H1 (cell line): Measurements from ENCODE around the gene GTPBP10. TPM values are rescaled to one million over a fixed set of nuclear protein-coding genes. Genes with fewer than 3 reads are reported as not detected.

Experiments
- CTCF ChIA-PET: fragments of 300-600 bp; sonication (Branson Sonifier 250); formaldehyde crosslinking; loops from one replicate; lab custom pipeline; 2021; ENCODE audit not compliant: partially characterized antibody; lab: Charles Lee
- POLR2A ChIA-PET: fragments of 300-600 bp; sonication (Branson Sonifier 250); formaldehyde crosslinking; loops from one replicate; lab custom pipeline; 2021; ENCODE audit warnings: inconsistent platforms; ENCODE audit not compliant: partially characterized antibody; lab: Charles Lee
- DNase-seq, 2 experiments: peaks; one replicate each; pipeline versions ENCODE4 v3.0.0 to v3.0.0-alpha.2; 2010 to 2022; ENCODE audit warnings: low spot score in 2 of 2, low read depth in 1 of 2, mixed read lengths in 1 of 2
- FAIRE-seq: peaks from 2 replicates; lab custom pipeline; 2011; peaks lifted over from hg19 to GRCh38; lab: Jason Lieb, UNC
- H2AFZ ChIP-seq: 2 replicates; pipeline ENCODE4 v1.8.1; 2012; ENCODE audit warnings: low read length, inconsistent platforms
- H2AK5ac ChIP-seq: 2 replicates; pipeline ENCODE4 v1.6.1; 2013; ENCODE audit warnings: low read depth, low read length
- H2BK120ac ChIP-seq: replicated peaks from 2 replicates; pipeline ENCODE3; 2013; ENCODE audit warnings: low read depth, low read length, inconsistent platforms
- H2BK12ac ChIP-seq: 2 replicates; pipeline ENCODE4 v1.6.1; 2013; ENCODE audit warnings: low read depth, low read length
- H2BK15ac ChIP-seq: 2 replicates; pipeline ENCODE4 v1.6.1; 2013; ENCODE audit warnings: low read length
- H2BK20ac ChIP-seq: 2 replicates; pipeline ENCODE4 v1.6.1; 2013; ENCODE audit warnings: low read length
- H2BK5ac ChIP-seq: 2 replicates; pipeline ENCODE4 v1.6.1; 2013; ENCODE audit warnings: low read depth, low read length
- H3K14ac ChIP-seq: 2 replicates; pipeline ENCODE4 v1.6.1; 2013; ENCODE audit warnings: inconsistent platforms; ENCODE audit not compliant: insufficient read length
- H3K18ac ChIP-seq: 2 replicates; pipeline ENCODE4 v1.6.1; 2013; ENCODE audit warnings: low read length; ENCODE audit errors: extremely low read depth
- H3K23ac ChIP-seq: 2 replicates; pipeline ENCODE4 v1.6.1; 2013; ENCODE audit warnings: inconsistent platforms; ENCODE audit not compliant: insufficient read length
- H3K23me2 ChIP-seq: 2 replicates; pipeline ENCODE4 v1.6.1; 2013; ENCODE audit warnings: low read depth, low read length
- H3K27ac ChIP-seq: 2 replicates; pipeline ENCODE4 v1.6.1; 2011; ENCODE audit warnings: low read depth, low read length, inconsistent platforms
- H3K27me3 ChIP-seq, 4 experiments: replicated peaks in 1 of 4; 1 replicate in 1 of 4; 2 replicates in 3 of 4; pipeline versions ENCODE4 v1.6.1 to v1.8.1; 2011 to 2013; ENCODE audit warnings: low read length in 3 of 4, mild to moderate bottlenecking in 3 of 4, inconsistent platforms in 2 of 4, mixed read lengths in 2 of 4, moderate library complexity in 1 of 4; ENCODE audit not compliant: control insufficient read depth in 3 of 4, insufficient read depth in 3 of 4; ENCODE audit errors: extremely low read depth in 1 of 4
- H3K36me3 ChIP-seq, 4 experiments: 2 replicates each; pipeline versions ENCODE4 v1.6.1 to v1.8.1; 2011 to 2013; ENCODE audit warnings: mild to moderate bottlenecking in 4 of 4, low read length in 3 of 4, moderate library complexity in 2 of 4, control low read depth in 1 of 4, inconsistent platforms in 1 of 4; ENCODE audit not compliant: insufficient read depth in 4 of 4, control insufficient read depth in 2 of 4
- H3K4ac ChIP-seq: replicated peaks from 2 replicates; pipeline ENCODE3; 2013; ENCODE audit warnings: low read length, low read depth, mixed read lengths, inconsistent platforms; ENCODE audit not compliant: insufficient read length
- H3K4me1 ChIP-seq, 4 experiments: replicated peaks in 1 of 4; 1 replicate in 1 of 4; 2 replicates in 3 of 4; pipeline versions ENCODE4 v1.6.1 to v1.8.1; 2011 to 2013; ENCODE audit warnings: low read length in 3 of 4, inconsistent platforms in 2 of 4, mixed read lengths in 1 of 4; ENCODE audit not compliant: insufficient read depth in 4 of 4, control insufficient read depth in 3 of 4
- H3K4me2 ChIP-seq, 2 experiments: 2 replicates each; pipeline versions ENCODE4 v1.6.1 to v1.8.1; 2011 to 2013; ENCODE audit warnings: low read depth in 2 of 2, low read length in 2 of 2, control low read depth in 1 of 2, inconsistent platforms in 1 of 2, mild to moderate bottlenecking in 1 of 2; ENCODE audit not compliant: insufficient read depth in 1 of 2
- H3K4me3 ChIP-seq, 4 experiments: fragments of 200-600, 300-600 bp in 1 of 4; sonication (generic), shearing (Covaris generic), sonication (Bioruptor Twin) in 1 of 4; 2 replicates each; pipeline versions ENCODE4 v1.5.1 to v1.8.1; 2011 to 2016; ENCODE audit warnings: low read length in 4 of 4, low read depth in 3 of 4, control low read depth in 2 of 4, inconsistent platforms in 2 of 4, mild to moderate bottlenecking in 2 of 4, mixed read lengths in 1 of 4, moderate library complexity in 1 of 4; ENCODE audit not compliant: insufficient read depth in 2 of 4; ENCODE audit errors: extremely low read depth in 1 of 4
- H3K56ac ChIP-seq: replicated peaks from 2 replicates; pipeline ENCODE3; 2013; ENCODE audit warnings: low read depth, mild to moderate bottlenecking, mixed read lengths, low read length, inconsistent platforms; ENCODE audit not compliant: insufficient read length
- H3K79me1 ChIP-seq: 2 replicates; pipeline ENCODE4 v1.6.1; 2013; ENCODE audit warnings: low read depth, low read length, control low read depth
- H3K79me2 ChIP-seq, 2 experiments: 2 replicates each; pipeline versions ENCODE4 v1.6.1 to v1.8.1; 2012 to 2013; ENCODE audit warnings: low read length in 2 of 2, mild to moderate bottlenecking in 2 of 2, inconsistent platforms in 1 of 2; ENCODE audit not compliant: insufficient read depth in 2 of 2, control insufficient read depth in 1 of 2
- H3K9ac ChIP-seq, 4 experiments: replicated peaks in 1 of 4; 1 replicate in 1 of 4; 2 replicates in 3 of 4; pipeline versions ENCODE4 v1.6.1 to v1.8.1; 2011 to 2013; ENCODE audit warnings: low read depth in 3 of 4, low read length in 3 of 4, control low read depth in 2 of 4, mild to moderate bottlenecking in 2 of 4, moderate library complexity in 2 of 4, inconsistent platforms in 1 of 4; ENCODE audit errors: extremely low read depth in 1 of 4
- H3K9me3 ChIP-seq, 2 experiments: 2 replicates each; pipeline versions ENCODE4 v1.6.1 to v1.8.1; 2012 to 2013; ENCODE audit warnings: mild to moderate bottlenecking in 2 of 2, moderate library complexity in 2 of 2, control low read depth in 1 of 2, inconsistent platforms in 1 of 2, low read depth in 1 of 2, low read length in 1 of 2, mixed read lengths in 1 of 2; ENCODE audit not compliant: insufficient read depth in 2 of 2
- H4K20me1 ChIP-seq, 2 experiments: replicated peaks in 1 of 2; 2 replicates each; pipeline versions ENCODE3 to v1.8.1; 2011 to 2013; ENCODE audit warnings: inconsistent platforms in 2 of 2, low read length in 2 of 2, mild to moderate bottlenecking in 1 of 2; ENCODE audit not compliant: insufficient read depth in 2 of 2, control insufficient read depth in 1 of 2
- H4K5ac ChIP-seq: 2 replicates; pipeline ENCODE4 v1.6.1; 2013; ENCODE audit warnings: low read length, low read depth, mixed read lengths, inconsistent platforms; ENCODE audit not compliant: insufficient read length
- H4K8ac ChIP-seq: 2 replicates; pipeline ENCODE4 v1.8.0; 2013; ENCODE audit warnings: mild to moderate bottlenecking, moderate library complexity, low read length, inconsistent platforms; ENCODE audit not compliant: insufficient read depth; ENCODE audit errors: extremely low read depth
- H4K91ac ChIP-seq: replicated peaks from 2 replicates; pipeline ENCODE3; 2013; ENCODE audit warnings: low read length, mixed read lengths, inconsistent platforms; ENCODE audit not compliant: insufficient read length
- ATF3 ChIP-seq: IDR thresholded peaks from 2 replicates; pipeline ENCODE4 v1.6.1; 2011; ENCODE audit warnings: low read depth, mild to moderate bottlenecking, low read length; ENCODE audit not compliant: insufficient read depth
- BRCA1 ChIP-seq: IDR thresholded peaks from 2 replicates; pipeline ENCODE4 v1.6.1; 2012; ENCODE audit warnings: low read depth, low read length, improper control_type of control experiment
- KDM4A ChIP-seq: IDR thresholded peaks from one replicate; pipeline ENCODE4 v1.7.1; 2012; ENCODE audit warnings: low read depth, mild to moderate bottlenecking, moderate library complexity, low read length, inconsistent platforms; ENCODE audit not compliant: severe bottlenecking
- SIN3A ChIP-seq, 2 experiments: IDR thresholded peaks in 1 of 2; conservative IDR thresholded peaks in 1 of 2; 2 replicates each; pipeline ENCODE4 v1.6.1; 2011 to 2012; ENCODE audit warnings: low read length in 2 of 2, improper control_type of control experiment in 1 of 2, low read depth in 1 of 2, mild to moderate bottlenecking in 1 of 2
- SIRT6 ChIP-seq: IDR thresholded peaks from one replicate; pipeline ENCODE4 v1.7.1; 2012; ENCODE audit warnings: low read length, inconsistent platforms
- TAF7 ChIP-seq: optimal IDR thresholded peaks from 2 replicates; pipeline ENCODE3; 2011; ENCODE audit warnings: low read depth, mild to moderate bottlenecking, inconsistent platforms, low read length, moderate library complexity, borderline replicate concordance
- TCF12 ChIP-seq: IDR thresholded peaks from 2 replicates; pipeline ENCODE4 v1.6.1; 2011; ENCODE audit warnings: low read depth, mild to moderate bottlenecking, low read length
- ZNF274 ChIP-seq: IDR thresholded peaks from 2 replicates; pipeline ENCODE4 v1.7.0; 2012; ENCODE audit warnings: low read length, borderline replicate concordance; ENCODE audit errors: extremely low read depth
- WGBS, 2 experiments: shearing (Covaris generic) in 1 of 2; methylation state at CpG; one replicate each; pipeline versions ENCODE4 v1.1.6 to v1.1.7; 2013 to 2015; ENCODE audit warnings: low lambda C conversion rate in 2 of 2, mixed read lengths in 2 of 2, inconsistent platforms in 1 of 2, low coverage in 1 of 2, missing lambda C conversion rate in 1 of 2; ENCODE audit not compliant: insufficient replicate concordance in 2 of 2, insufficient coverage in 1 of 2, insufficient read length in 1 of 2; ENCODE audit errors: extremely low coverage in 1 of 2, missing lambda C conversion rate in 1 of 2; 5-methylcytosine and 5-hydroxymethylcytosine counted together
- polyA plus RNA-seq, 7 experiments: library from polyadenylated mRNA; depleted of rRNA in 3 of 7; stranded (reverse) in 5 of 7; unstranded in 2 of 7; fragments of >200 nt in 5 of 7; fragments of 200-250 nt in 2 of 7; gene quantifications; 1 replicate in 5 of 7; 2 replicates in 1 of 7; 4 replicates in 1 of 7; pipeline versions ENCODE4 v1.2.1 to v1.2.3, GENCODE V29; 2011 to 2013; ENCODE audit warnings: missing spikeins in 2 of 7, mixed read lengths in 2 of 7
- total RNA-seq: library from RNA; stranded (reverse); fragmentation: NEBNext Ultra II Directional; extraction: Animal tissue kit (Norgen Biotek cat#: 25700); gene quantifications from 2 replicates; pipeline ENCODE4 v1.2.1, GENCODE V29; 2021
- TF ChIP-seq, protein P1 (sequence below): IDR thresholded peaks from 2 replicates; pipeline ENCODE4 v1.6.1; 2011; ENCODE audit warnings: low read length, improper control_type of control experiment

The GTPBP10 gene
- total and polyA plus RNA-seq, 2 of the 8 experiments (the other 6 are each of a cell fraction or from before 2014, with no cell fraction given): 4.4 to 21.2 TPM

DNA sequence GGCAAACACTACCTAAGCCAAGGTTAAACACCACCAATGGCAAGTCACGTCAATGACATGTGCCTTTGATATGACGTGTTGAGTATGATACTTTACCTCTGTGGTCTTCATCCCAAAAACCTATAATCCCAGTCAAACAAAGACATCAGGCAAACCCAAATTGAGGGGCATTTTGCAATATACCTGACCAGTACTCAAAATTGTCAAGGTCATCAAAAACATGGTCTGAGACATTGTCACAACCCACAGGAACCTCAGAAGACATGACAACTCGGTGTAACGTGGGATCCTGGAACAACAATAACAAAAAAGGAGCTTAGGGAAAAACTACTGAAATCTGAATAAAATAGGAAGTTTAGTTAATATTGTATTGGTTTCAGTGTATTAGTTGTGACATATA is 32.6 kb upstream of the GTPBP10 start:
- no peak for FAIRE-seq
- no peak overlapping the region for H2AFZ ChIP-seq
- no peaks in the 10 kb centered on the region for H3K4me1 ChIP-seq
- H4K20me1 ChIP-seq: no peaks in the 10 kb centered on the region
- no peak overlapping the region for H3K14ac ChIP-seq
- no peaks in the 10 kb centered on the region for H3K79me1 ChIP-seq
- H3K27me3 ChIP-seq: no peaks in the 10 kb centered on the region
- H3K23ac ChIP-seq: no peak overlapping the region
- H2BK5ac ChIP-seq: no peak overlapping the region
- DNase-seq: no peak
- H4K8ac ChIP-seq: no peak overlapping the region
- no peak overlapping the region for H3K18ac ChIP-seq
- no peaks in the 10 kb centered on the region for H3K9me3 ChIP-seq
- CTCF ChIA-PET: interaction anchor here (0.6 to 3.0 kb wide), 10 partner anchors 10 to 585 kb away, joined by 3 to 32 read pairs (median 6); partner anchors contain the start of gene GTPBP10
- H3K23me2 ChIP-seq: no peaks in the 10 kb centered on the region
- H3K4ac ChIP-seq: no peak overlapping the region
- H3K27ac ChIP-seq: no peak overlapping the region
- no peak overlapping the region for H2AK5ac ChIP-seq
- H2BK12ac ChIP-seq: no peak overlapping the region
- no peak overlapping the region for H3K9ac ChIP-seq
- H3K36me3 ChIP-seq: no peaks in the 10 kb centered on the region
- H4K91ac ChIP-seq: no peak overlapping the region
- H4K5ac ChIP-seq: no peak overlapping the region
- no peak overlapping the region for H3K4me3 ChIP-seq
- no peak for TF ChIP-seq BRCA1
- TF ChIP-seq KDM4A: no peak
- TF ChIP-seq TAF7: no peak
- no peak for TF ChIP-seq ATF3
- TF ChIP-seq TCF12: no peak
- no peak for TF ChIP-seq ZNF274
- no peak for TF ChIP-seq SIRT6
- TF ChIP-seq, protein P1, sequence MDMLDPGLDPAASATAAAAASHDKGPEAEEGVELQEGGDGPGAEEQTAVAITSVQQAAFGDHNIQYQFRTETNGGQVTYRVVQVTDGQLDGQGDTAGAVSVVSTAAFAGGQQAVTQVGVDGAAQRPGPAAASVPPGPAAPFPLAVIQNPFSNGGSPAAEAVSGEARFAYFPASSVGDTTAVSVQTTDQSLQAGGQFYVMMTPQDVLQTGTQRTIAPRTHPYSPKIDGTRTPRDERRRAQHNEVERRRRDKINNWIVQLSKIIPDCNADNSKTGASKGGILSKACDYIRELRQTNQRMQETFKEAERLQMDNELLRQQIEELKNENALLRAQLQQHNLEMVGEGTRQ: no peak
- no peak for TF ChIP-seq SIN3A (conservative IDR thresholded peaks at IDR 0.05 in 1 of 2, IDR thresholded peaks at IDR 0.05 in 1 of 2; ENCODE audit: low read depth in 1 of 2, low read length in 2 of 2)
- H3K4me2 ChIP-seq: no peak overlapping the region
- no peak overlapping the region for H2BK15ac ChIP-seq
- WGBS, 2 experiments: 71% methylated on average over 4 of the region's 4 CpGs; no CpG with 5 or more reads in 1 of the 2 experiments
- no peaks in the 10 kb centered on the region for H3K79me2 ChIP-seq
- H2BK120ac ChIP-seq: no peak overlapping the region
- no peak overlapping the region for H2BK20ac ChIP-seq
- POLR2A ChIA-PET: no interaction called here
- no peak overlapping the region for H3K56ac ChIP-seq
